Measurements from ENCODE around the gene OVCH1. TPM values are rescaled to one million over a fixed set of nuclear protein-coding genes. Genes with fewer than 3 reads are reported as not detected.

The OVCH1 gene
- total RNA-seq, 1 experiment from 2014 or later = not detected

DNA sequence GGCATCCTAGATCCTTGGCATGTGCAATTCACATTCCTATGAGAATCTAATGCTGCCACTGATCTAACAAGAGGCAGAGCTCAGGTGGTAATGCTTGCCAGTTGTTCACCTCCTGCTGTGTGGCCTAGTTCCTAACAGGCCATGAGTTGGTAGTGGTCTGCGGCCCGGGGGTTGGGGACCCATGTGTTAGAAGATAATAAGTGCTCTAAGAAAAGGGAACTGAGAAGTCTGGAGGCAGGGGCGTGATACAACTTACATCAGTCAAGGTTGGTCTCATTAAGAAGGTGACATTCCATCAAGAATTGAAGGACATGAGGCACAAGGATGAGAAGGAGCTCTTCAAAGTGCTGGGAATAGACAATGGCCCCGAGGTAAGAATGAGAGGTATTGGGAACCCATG, 49.3 kb downstream of the OVCH1 start:
- Histone ChIP-seq H3K56ac (ENCODE audit: insufficient read length, low read depth, low read length) (no peak overlapping the region), H3K9ac (ENCODE audit: extremely low read depth, insufficient read length, low read length) (no peak overlapping the region), H3K79me2 (ENCODE audit: insufficient read depth, low read length) (no peaks in the 10 kb centered on the region), H2BK20ac (ENCODE audit: low read depth, low read length, poor library complexity, severe bottlenecking) (no peak overlapping the region), H3K23ac (ENCODE audit: insufficient read length, low read depth, low read length) (no peak overlapping the region), H4K20me1 (ENCODE audit: control insufficient read depth, insufficient read depth, insufficient read length) (no peaks in the 10 kb centered on the region), H3K4ac (ENCODE audit: low read depth, low read length) (no peak overlapping the region), H3K79me1 (ENCODE audit: insufficient read depth, low read depth, low read length, poor library complexity, severe bottlenecking) (no peaks in the 10 kb centered on the region), H3K9me3 (ENCODE audit: control insufficient read depth, low read depth, low read length) (no peaks in the 10 kb centered on the region), H2BK5ac (ENCODE audit: insufficient read length, low read length) (no peak overlapping the region), H2BK12ac (ENCODE audit: insufficient read length, low read depth, low read length) (no peak overlapping the region), H3K23me2 (ENCODE audit: insufficient read length, low read depth, low read length, poor library complexity, severe bottlenecking) (no peaks in the 10 kb centered on the region), H3K4me2 (ENCODE audit: insufficient read depth, insufficient read length, low read length) (no peak overlapping the region), H3K18ac (ENCODE audit: insufficient read length, low read depth, low read length) (no peak overlapping the region), H2AFZ (ENCODE audit: low read length) (no peak overlapping the region), H2BK120ac (ENCODE audit: low read depth, low read length, poor library complexity, severe bottlenecking) (no peak overlapping the region), H3K27ac (ENCODE audit: insufficient read length, low read depth, low read length) (no peak overlapping the region), H3K27me3 (ENCODE audit: insufficient read depth, low read length) (no peaks in the 10 kb centered on the region), H2AK5ac (ENCODE audit: insufficient read length, low read length) (no peak overlapping the region), H3K4me1 (ENCODE audit: insufficient read depth, low read length) (no peaks in the 10 kb centered on the region), H4K8ac (replicated peaks; ENCODE audit: insufficient read length, low read depth, low read length) (no peak overlapping the region), H4K5ac (ENCODE audit: insufficient read length, low read depth, low read length) (no peak overlapping the region), H4K91ac (ENCODE audit: insufficient read length, low read depth, low read length) (no peak overlapping the region), H3T11ph (ENCODE audit: low read length) (no peak overlapping the region), H2BK15ac (ENCODE audit: low read depth, low read length) (no peak overlapping the region), H3K14ac (ENCODE audit: insufficient read depth, low read length) (no peak overlapping the region)
- Mint-ChIP-seq H3K4me3 (no peak overlapping the region), H3K27me3 (ENCODE audit: low read depth) (peaks cover 2% of the 10 kb centered on the region; the same call in 1 of the 2 replicates), H3K27ac (no peak overlapping the region), H3K9me3 (no peaks in the 10 kb centered on the region; a peak in 1 of 5 replicates), H3K4me1 (no peaks in the 10 kb centered on the region), H3K36me3 (ENCODE audit: insufficient read depth in 1 of 3, low read depth in 3 of 3) (no peaks in the 10 kb centered on the region)
- DNase-seq = no peak
- TF ChIP-seq, protein P1, sequence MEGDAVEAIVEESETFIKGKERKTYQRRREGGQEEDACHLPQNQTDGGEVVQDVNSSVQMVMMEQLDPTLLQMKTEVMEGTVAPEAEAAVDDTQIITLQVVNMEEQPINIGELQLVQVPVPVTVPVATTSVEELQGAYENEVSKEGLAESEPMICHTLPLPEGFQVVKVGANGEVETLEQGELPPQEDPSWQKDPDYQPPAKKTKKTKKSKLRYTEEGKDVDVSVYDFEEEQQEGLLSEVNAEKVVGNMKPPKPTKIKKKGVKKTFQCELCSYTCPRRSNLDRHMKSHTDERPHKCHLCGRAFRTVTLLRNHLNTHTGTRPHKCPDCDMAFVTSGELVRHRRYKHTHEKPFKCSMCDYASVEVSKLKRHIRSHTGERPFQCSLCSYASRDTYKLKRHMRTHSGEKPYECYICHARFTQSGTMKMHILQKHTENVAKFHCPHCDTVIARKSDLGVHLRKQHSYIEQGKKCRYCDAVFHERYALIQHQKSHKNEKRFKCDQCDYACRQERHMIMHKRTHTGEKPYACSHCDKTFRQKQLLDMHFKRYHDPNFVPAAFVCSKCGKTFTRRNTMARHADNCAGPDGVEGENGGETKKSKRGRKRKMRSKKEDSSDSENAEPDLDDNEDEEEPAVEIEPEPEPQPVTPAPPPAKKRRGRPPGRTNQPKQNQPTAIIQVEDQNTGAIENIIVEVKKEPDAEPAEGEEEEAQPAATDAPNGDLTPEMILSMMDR (conservative IDR thresholded peaks at IDR 0.05) = no peak
- no CpG with 5 or more reads among the region's 4 CpGs for WGBS (ENCODE audit: extremely low coverage, insufficient read length, low lambda C conversion rate)
